RWPE2 (cell line): ENCODE measurements around the gene CHKA.
A peak's percentile ranks its signal among the peaks of the same experiment; 100 is the strongest.

Experiments used
- ATAC-seq: fragments of 200-7000 bp; cut with Tn5 transposase; 3 replicates; pipeline ENCODE4 v1.9.1; 2021; ENCODE audit warnings: low read depth
- DNase-seq: peaks from one replicate; pipeline ENCODE4 v3.0.0-alpha.2; 2020; ENCODE audit warnings: low spot score
- H3K27ac ChIP-seq: fragments of 450-650 bp; 2 replicates; pipeline ENCODE4 v1.5.1; 2017; ENCODE audit warnings: mild to moderate bottlenecking; ENCODE audit not compliant: poor library complexity, severe bottlenecking
- H3K27me3 ChIP-seq: fragments of 250-450 bp; sonication (Bioruptor Pico); 2 replicates; pipeline ENCODE4 v1.5.1; 2021; ENCODE audit warnings: mild to moderate bottlenecking, moderate library complexity; ENCODE audit not compliant: insufficient read depth, poor library complexity, severe bottlenecking
- H3K36me3 ChIP-seq: fragments of 250-450 bp; sonication (Bioruptor Pico); 2 replicates; pipeline ENCODE4 v1.5.1; 2020; ENCODE audit warnings: low read depth, mild to moderate bottlenecking, moderate library complexity
- H3K4me1 ChIP-seq: fragments of 250-450 bp; sonication (Bioruptor Pico); 2 replicates; pipeline ENCODE4 v1.5.1; 2021; ENCODE audit warnings: mild to moderate bottlenecking, moderate library complexity; ENCODE audit not compliant: insufficient read depth, poor library complexity, severe bottlenecking
- H3K4me3 ChIP-seq: fragments of 250-450 bp; sonication (Bioruptor Pico); 2 replicates; pipeline ENCODE4 v1.5.1; 2021; ENCODE audit warnings: mild to moderate bottlenecking, moderate library complexity; ENCODE audit not compliant: severe bottlenecking
- H3K9me3 ChIP-seq: fragments of 250-450 bp; sonication (Bioruptor Pico); 2 replicates; pipeline ENCODE4 v1.5.1; 2021; ENCODE audit warnings: mild to moderate bottlenecking, moderate library complexity; ENCODE audit not compliant: severe bottlenecking
- CTCF ChIP-seq: fragments of 450-650 bp; IDR thresholded peaks from one replicate; pipeline ENCODE4 v1.5.1; 2017; ENCODE audit warnings: mild to moderate bottlenecking, moderate library complexity; ENCODE audit not compliant: poor library complexity, severe bottlenecking

Gene CHKA

GRCh38 chr11:68148879-68149278 is 27.7 kb upstream of the CHKA start:
- no peak for DNase-seq
- Histone ChIP-seq H3K27me3 (no peaks in the 10 kb centered on the region), H3K4me3 (no peak overlapping the region), H3K27ac (no peak overlapping the region), H3K4me1 (no peaks in the 10 kb centered on the region), H3K36me3 (no peaks in the 10 kb centered on the region), H3K9me3 (no peaks in the 10 kb centered on the region)
- no peak for ATAC-seq
- no peak for TF ChIP-seq CTCF

- no peak for ATAC-seq
- no peaks in the 10 kb centered on the region for H3K9me3 ChIP-seq
- H3K4me1 ChIP-seq, result no peaks in the 10 kb centered on the region
- H3K4me3 ChIP-seq, result no peak overlapping the region
- H3K27me3 ChIP-seq, result no peaks in the 10 kb centered on the region
- TF ChIP-seq CTCF, result no peak
- no peak overlapping the region for H3K27ac ChIP-seq
- no peaks in the 10 kb centered on the region for H3K36me3 ChIP-seq
- peak; percentile 54 for DNase-seq
Measured at GRCh38 chr11:68148071-68148805, 27.1 kb upstream of the CHKA start.

DNA sequence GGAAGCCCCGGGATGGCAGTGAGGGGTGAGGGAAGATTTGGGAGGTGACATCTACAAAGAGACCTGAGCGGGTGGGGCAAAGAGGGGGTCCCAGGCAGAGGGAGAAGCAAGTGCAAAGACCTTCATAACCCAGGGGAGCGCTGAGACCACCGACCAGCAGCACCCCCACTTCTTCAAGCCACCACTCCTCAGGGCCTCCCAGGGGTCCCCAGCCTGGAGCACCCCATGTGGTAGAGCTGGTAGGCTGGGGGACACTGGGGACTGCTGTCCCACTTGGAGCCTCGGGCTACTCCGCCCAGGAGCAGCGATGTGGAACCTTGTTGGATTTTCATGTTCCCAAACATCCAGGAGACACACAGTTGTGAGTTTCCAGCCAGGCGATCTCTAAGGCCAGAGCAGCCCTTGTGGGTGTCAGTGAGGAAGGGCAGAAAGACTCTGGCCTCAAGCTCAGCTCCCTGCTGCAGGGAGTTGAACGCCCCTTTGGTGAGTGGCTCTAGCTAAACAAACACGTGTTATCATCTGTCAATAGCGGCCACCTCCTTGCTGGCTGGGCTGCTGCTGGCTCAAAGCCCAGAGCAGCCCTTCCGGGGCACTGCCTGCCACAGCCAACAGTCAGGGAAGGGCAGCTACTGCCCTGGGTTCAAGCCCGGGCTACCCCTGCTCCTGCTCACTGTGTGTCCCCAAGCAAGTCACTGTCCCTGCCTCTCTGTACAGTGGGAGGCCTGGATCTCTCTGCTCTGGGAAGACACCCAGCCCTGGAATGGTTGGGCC is 25.7 kb upstream of the CHKA start:
- DNase-seq, result peak; percentile 53
- TF ChIP-seq CTCF, result no peak

DNA sequence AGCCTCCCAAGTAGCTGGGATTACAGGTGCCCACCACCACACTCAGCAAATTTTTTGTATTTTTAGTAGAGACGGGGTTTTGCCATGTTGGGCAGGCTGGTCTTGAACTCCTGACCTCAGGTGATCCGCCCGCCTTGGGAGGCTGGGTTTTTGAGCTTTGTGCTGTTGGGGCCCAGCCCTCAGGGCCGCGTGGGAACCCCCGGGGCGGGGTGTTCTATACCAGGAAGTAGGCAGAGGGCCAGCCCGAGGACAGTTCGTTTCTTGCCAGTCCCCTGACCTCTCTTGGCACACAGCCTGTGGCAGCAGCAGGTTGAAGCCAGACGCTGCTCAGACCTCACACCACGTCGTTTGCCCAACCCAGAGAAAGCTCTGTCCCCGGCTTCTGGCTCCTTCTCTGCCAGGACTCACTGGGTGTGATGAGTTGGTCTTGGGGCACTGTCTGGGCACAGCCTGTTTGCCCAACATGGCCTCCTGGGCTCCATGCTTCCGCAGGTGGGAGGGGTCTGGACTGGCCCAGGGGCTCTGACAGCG is 24.9 kb upstream of the CHKA start:
- no peaks in the 10 kb centered on the region for H3K4me1 ChIP-seq
- H3K27me3 ChIP-seq, result no peaks in the 10 kb centered on the region
- no peak overlapping the region for H3K4me3 ChIP-seq
- H3K36me3 ChIP-seq, result no peaks in the 10 kb centered on the region
- no peak overlapping the region for H3K27ac ChIP-seq
- H3K9me3 ChIP-seq, result no peaks in the 10 kb centered on the region
- TF ChIP-seq CTCF, result no peak
- DNase-seq (peak; percentile 54), ATAC-seq (0 out of 3 replicates have a peak, but pooled peaks have one; percentile 8)

More for the DNA sequence above, 25.7 kb upstream of the CHKA start:
- Histone ChIP-seq H3K27me3 (no peaks in the 10 kb centered on the region), H3K4me1 (no peaks in the 10 kb centered on the region), H3K9me3 (no peaks in the 10 kb centered on the region), H3K36me3 (no peaks in the 10 kb centered on the region), H3K4me3 (no peak overlapping the region), H3K27ac (no peak overlapping the region)
- ATAC-seq, result peak; percentile 48; the same call in 2 of the 3 replicates
